Transverse colon (tissue), 4 donors: ENCODE measurements around the gene SCN8A. TPM values are rescaled to one million over a fixed set of nuclear protein-coding genes. Genes with fewer than 3 reads are reported as not detected.

Source experiments
- DNase-seq: peaks from one replicate; pipeline ENCODE4 v3.0.0-alpha.2; 2019
- H3K27ac ChIP-seq, 4 donors: fragments of 200-600 bp; sonication (generic); 2 replicates each; pipeline ENCODE4 v1.5.1; 2016 to 2018; ENCODE audit warnings: inconsistent platforms in 4 of 4
- H3K27me3 ChIP-seq: fragments of 200-600 bp; sonication (generic); 2 replicates; pipeline ENCODE4 v1.5.1; 2017; ENCODE audit warnings: inconsistent platforms
- H3K36me3 ChIP-seq, 4 donors: fragments of 200-600 bp; sonication (generic); 2 replicates each; pipeline ENCODE4 v1.5.1; 2017 to 2019; ENCODE audit warnings: inconsistent platforms in 4 of 4
- H3K4me1 ChIP-seq, 4 donors: fragments of 200-600 bp; sonication (generic); 2 replicates each; pipeline ENCODE4 v1.5.1; 2017 to 2020; ENCODE audit warnings: inconsistent platforms in 4 of 4
- H3K4me3 ChIP-seq, 4 donors: fragments of 200-600 bp; sonication (generic); 1 replicate in 1 of 4; 2 replicates in 3 of 4; pipeline versions ENCODE4 v1.5.1 to v1.6.1; 2017 to 2019; ENCODE audit warnings: inconsistent platforms in 4 of 4
- H3K9me3 ChIP-seq, 2 donors: fragments of 200-600 bp; sonication (generic); 2 replicates each; pipeline ENCODE4 v1.5.1; 2017 to 2019; ENCODE audit warnings: inconsistent platforms in 2 of 2
- CTCF ChIP-seq, 5 experiments: fragments of 200-600 bp in 3 of 5; fragments of 450-650 bp in 2 of 5; sonication (generic) in 3 of 5; IDR thresholded peaks; 1 replicate in 2 of 5; 2 replicates in 3 of 5; pipeline ENCODE4 v1.5.1; 2016 to 2017; ENCODE audit warnings: antibody characterized with exemption in 5 of 5, inconsistent platforms in 3 of 5, mild to moderate bottlenecking in 2 of 5, moderate library complexity in 1 of 5
- EP300 ChIP-seq: sonication (generic); formaldehyde crosslinking; IDR thresholded peaks from one replicate; pipeline ENCODE4 v1.6.1; 2017; ENCODE audit warnings: antibody characterized with exemption, low read depth
- POLR2A ChIP-seq: fragments of 450-650 bp; IDR thresholded peaks from one replicate; pipeline ENCODE4 v1.6.1; 2016; ENCODE audit warnings: antibody characterized with exemption, mild to moderate bottlenecking, moderate library complexity
- POLR2AphosphoS5 ChIP-seq, 3 donors: sonication (generic); formaldehyde crosslinking; IDR thresholded peaks; one replicate each; pipeline ENCODE4 v1.6.1; 2016; ENCODE audit warnings: antibody characterized with exemption in 3 of 3
- WGBS, 2 donors: methylation state at CpG; one replicate each; pipeline ENCODE4 v1.1.5; 2018; ENCODE audit warnings: low coverage in 1 of 2; 5-methylcytosine and 5-hydroxymethylcytosine counted together
- in situ Hi-C, 4 donors: fragments of 200-750 bp; cut with MboI; loops; one replicate each; pipeline versions ENCODE4 v1.15.0 to v1.15.1; 2017; ENCODE audit warnings: low sequenced_read_pairs in 3 of 4, low pct_ligation_motif_present in 1 of 4, low pct_unique_long_range_greater_than_20kb in 1 of 4
- intact Hi-C: fragments of 100-400 bp; cut with DNase I; formaldehyde crosslinking; loops from one replicate; pipeline ENCODE4 v1.15.1; 2023; ENCODE audit warnings: low total_unique reads
- total RNA-seq, 4 donors: library from RNA; depleted of rRNA; stranded (reverse); fragments of >200 nt; gene quantifications; one replicate each; pipeline ENCODE4 v1.1.0, GENCODE V29; 2016

The SCN8A gene
- total RNA-seq, 4 donors from 2014 or later: 0.37 to 6.8 (median 3.2) TPM

GRCh38 chr12:51626115-51626514 is 35.1 kb downstream of the SCN8A start:
- WGBS, 2 donors: 80 to 87% methylated on average over 1 to 3 of the region's 3 CpGs
- intact Hi-C loops: no loop called here
- no peaks in the 10 kb centered on the region for H3K9me3 ChIP-seq
- H3K4me1 ChIP-seq: peaks cover 0 to 2% (median 0%) of the 10 kb centered on the region in 4 donors
- DNase-seq: no peak
- no peaks in the 10 kb centered on the region for H3K27me3 ChIP-seq
- no peak for TF ChIP-seq POLR2A
- TF ChIP-seq POLR2AphosphoS5 (IDR thresholded peaks at IDR 0.05): no peak
- no peak for TF ChIP-seq CTCF (IDR thresholded peaks at IDR 0.05)
- no peak for TF ChIP-seq EP300
- H3K27ac ChIP-seq: no peak overlapping the region
- H3K36me3 ChIP-seq: no peaks in the 10 kb centered on the region
- in situ Hi-C loops: no loop called here
- no peak overlapping the region for H3K4me3 ChIP-seq

GRCh38 chr12:51626629-51627028 is 35.6 kb downstream of the SCN8A start:
- no peak for TF ChIP-seq POLR2AphosphoS5 (IDR thresholded peaks at IDR 0.05)
- no peak for TF ChIP-seq EP300
- TF ChIP-seq POLR2A: no peak
- TF ChIP-seq CTCF (IDR thresholded peaks at IDR 0.05): no peak
- in situ Hi-C loops: no loop called here
- no peaks in the 10 kb centered on the region for H3K27me3 ChIP-seq

GRCh38 chr12:51630256-51630880 is 39.3 kb downstream of the SCN8A start:
- TF ChIP-seq POLR2AphosphoS5 (IDR thresholded peaks at IDR 0.05): no peak
- in situ Hi-C loops: no loop called here
- Histone ChIP-seq H3K27me3 (no peaks in the 10 kb centered on the region), H3K27ac (no peak overlapping the region), H3K36me3 (no peaks in the 10 kb centered on the region), H3K4me1 (no peaks in the 10 kb centered on the region), H3K9me3 (no peaks in the 10 kb centered on the region), H3K4me3 (no peak overlapping the region)
- intact Hi-C loops: no loop called here
- WGBS, 2 donors: 82 to 91% methylated on average over 5 to 7 of the region's 7 CpGs
- DNase-seq: no peak

More at GRCh38 chr12:51626629-51627028, 35.6 kb downstream of the SCN8A start:
- no peak for DNase-seq
- Histone ChIP-seq H3K4me1 (no peaks in the 10 kb centered on the region), H3K9me3 (no peaks in the 10 kb centered on the region), H3K36me3 (no peaks in the 10 kb centered on the region), H3K4me3 (no peak overlapping the region), H3K27ac (no peak overlapping the region)
- intact Hi-C loops: no loop called here

GRCh38 chr12:51630986-51631385 is 40.0 kb downstream of the SCN8A start:
- no peak for DNase-seq
- Histone ChIP-seq H3K27me3 (no peaks in the 10 kb centered on the region), H3K27ac (no peak overlapping the region), H3K36me3 (no peaks in the 10 kb centered on the region), H3K4me1 (no peaks in the 10 kb centered on the region), H3K4me3 (no peak overlapping the region), H3K9me3 (no peaks in the 10 kb centered on the region)
- in situ Hi-C loops (no loop called here), intact Hi-C loops (no loop called here)
- 73 to 89% methylated on average over 3 of the region's 3 CpGs for WGBS, 2 donors
- no peak for TF ChIP-seq EP300
- TF ChIP-seq POLR2A: no peak
- no peak for TF ChIP-seq CTCF (IDR thresholded peaks at IDR 0.05)

- Histone ChIP-seq H3K9me3 (no peaks in the 10 kb centered on the region), H3K27me3 (no peaks in the 10 kb centered on the region), H3K4me3 (no peak overlapping the region), H3K4me1 (no peaks in the 10 kb centered on the region), H3K36me3 (no peaks in the 10 kb centered on the region), H3K27ac (no peak overlapping the region)
- TF ChIP-seq POLR2AphosphoS5 (IDR thresholded peaks at IDR 0.05) (no peak), POLR2A (no peak), CTCF (IDR thresholded peaks at IDR 0.05) (no peak), EP300 (no peak)
- in situ Hi-C loops (no loop called here), intact Hi-C loops (no loop called here)
- DNase-seq: no peak
- 65% methylated on average over 1 of the region's 1 CpG; no CpG with 5 or more reads in 1 of the 2 donors for WGBS, 2 donors
Measured at GRCh38 chr12:51631591-51631990, 40.6 kb downstream of the SCN8A start.
